Forelimb muscle (tissue), 1 donor: ENCODE data around the gene ITPKB. TPM values are rescaled to one million over a fixed set of nuclear protein-coding genes. Genes with fewer than 3 reads are reported as not detected.

ENCODE experiments used
- DNase-seq: peaks from one replicate; pipeline ENCODE4 v3.0.0-alpha.2; 2013; ENCODE audit warnings: low read depth
- polyA plus RNA-seq: library from polyadenylated mRNA; unstranded; fragments of 120-200 nt; gene quantifications from one replicate; pipeline ENCODE4 v1.2.1, GENCODE V29; 2013; ENCODE audit not compliant: insufficient read length

Gene ITPKB
- polyA plus RNA-seq, 1 donor: 18.9 TPM

GRCh38 chr1:226638608-226639007 is 100.5 kb downstream of the ITPKB start:
- no peak for DNase-seq

- DNase-seq: no peak
Observed at GRCh38 chr1:226638001-226638601, 101.0 kb downstream of the ITPKB start.

GRCh38 chr1:226637147-226637935 is 101.7 kb downstream of the ITPKB start:
- no peak for DNase-seq

GRCh38 chr1:226636847-226637096 is 102.3 kb downstream of the ITPKB start:
- no peak for DNase-seq

- DNase-seq: no peak
Observed at GRCh38 chr1:226635456-226635941, 103.6 kb downstream of the ITPKB start.

GRCh38 chr1:226634611-226635246 is 104.4 kb downstream of the ITPKB start:
- no peak for DNase-seq

- no peak for DNase-seq
Observed at GRCh38 chr1:226634166-226634588, 104.9 kb downstream of the ITPKB start.

- no peak for DNase-seq
Observed at GRCh38 chr1:226633541-226634165, 105.4 kb downstream of the ITPKB start.

- no peak for DNase-seq
Observed at GRCh38 chr1:226632922-226633351, 106.1 kb downstream of the ITPKB start.

GRCh38 chr1:226632169-226632879 is 106.8 kb downstream of the ITPKB start:
- DNase-seq: no peak

GRCh38 chr1:226631229-226632000 is 107.7 kb downstream of the ITPKB start:
- DNase-seq: no peak

- DNase-seq: no peak
Observed at GRCh38 chr1:226630592-226630991, 108.5 kb downstream of the ITPKB start.

- no peak for DNase-seq
Observed at GRCh38 chr1:226629896-226630550, 109.1 kb downstream of the ITPKB start.

GRCh38 chr1:226629210-226629895 is 109.7 kb downstream of the ITPKB start:
- DNase-seq: no peak

GRCh38 chr1:226628612-226629155 is 110.4 kb downstream of the ITPKB start:
- DNase-seq: no peak

- DNase-seq: no peak
Observed at GRCh38 chr1:226627924-226628611, 111.0 kb downstream of the ITPKB start.

GRCh38 chr1:226627050-226627755 is 111.9 kb downstream of the ITPKB start:
- no peak for DNase-seq

- no peak for DNase-seq
Observed at GRCh38 chr1:226626577-226626956, 112.5 kb downstream of the ITPKB start.
